H9 (cell line): ENCODE measurements around the gene TMEM121. TPM values are rescaled to one million over a fixed set of nuclear protein-coding genes. Genes with fewer than 3 reads are reported as not detected.

Experiments
- DNase-seq: peaks from one replicate; pipeline ENCODE4 v3.0.0-alpha.2; 2017
- H2AFZ ChIP-seq: one replicate; pipeline ENCODE4 v1.6.1; 2013; ENCODE audit warnings: mild to moderate bottlenecking, low read length, control low read depth, moderate library complexity
- H2AK5ac ChIP-seq: 2 replicates; pipeline ENCODE4 v1.6.1; 2013; ENCODE audit warnings: low read length, control low read depth, mixed read lengths; ENCODE audit not compliant: insufficient read length
- H2BK120ac ChIP-seq: one replicate; pipeline ENCODE4 v1.6.1; 2013; ENCODE audit warnings: low read depth, mild to moderate bottlenecking, low read length, control low read depth, inconsistent platforms; ENCODE audit not compliant: poor library complexity, severe bottlenecking
- H2BK12ac ChIP-seq: 2 replicates; pipeline ENCODE4 v1.6.1; 2013; ENCODE audit warnings: low read length, control low read depth, mixed read lengths, low read depth; ENCODE audit not compliant: insufficient read length
- H2BK15ac ChIP-seq: 2 replicates; pipeline ENCODE4 v1.6.1; 2013; ENCODE audit warnings: low read depth, low read length, control low read depth
- H2BK20ac ChIP-seq: one replicate; pipeline ENCODE4 v1.6.1; 2013; ENCODE audit warnings: low read depth, mild to moderate bottlenecking, low read length, control low read depth, inconsistent platforms; ENCODE audit not compliant: poor library complexity, severe bottlenecking
- H2BK5ac ChIP-seq: 2 replicates; pipeline ENCODE4 v1.6.1; 2013; ENCODE audit warnings: low read length, control low read depth, mixed read lengths; ENCODE audit not compliant: insufficient read length
- H3K14ac ChIP-seq: 2 replicates; pipeline ENCODE4 v1.6.1; 2013; ENCODE audit warnings: low read length, control low read depth; ENCODE audit not compliant: insufficient read depth
- H3K18ac ChIP-seq: 2 replicates; pipeline ENCODE4 v1.6.1; 2013; ENCODE audit warnings: low read depth, mild to moderate bottlenecking, mixed read lengths, low read length, control low read depth; ENCODE audit not compliant: insufficient read length
- H3K23ac ChIP-seq: 2 replicates; pipeline ENCODE4 v1.6.1; 2013; ENCODE audit warnings: low read length, control low read depth, mixed read lengths, low read depth; ENCODE audit not compliant: insufficient read length
- H3K23me2 ChIP-seq: 2 replicates; pipeline ENCODE4 v1.6.1; 2013; ENCODE audit warnings: low read depth, mild to moderate bottlenecking, mixed read lengths, low read length, control low read depth; ENCODE audit not compliant: insufficient read length, poor library complexity, severe bottlenecking
- H3K27ac ChIP-seq: 2 replicates; pipeline ENCODE4 v1.5.1; 2013; ENCODE audit warnings: low read length, control low read depth, mixed read lengths, low read depth; ENCODE audit not compliant: insufficient read length
- H3K27me3 ChIP-seq: 2 replicates; pipeline ENCODE4 v1.6.1; 2013; ENCODE audit warnings: low read length, control low read depth, inconsistent platforms; ENCODE audit not compliant: insufficient read depth
- H3K4ac ChIP-seq: 2 replicates; pipeline ENCODE4 v1.6.1; 2013; ENCODE audit warnings: low read depth, mild to moderate bottlenecking, control low read depth, inconsistent platforms, low read length, moderate library complexity
- H3K4me1 ChIP-seq: 2 replicates; pipeline ENCODE4 v1.6.1; 2013; ENCODE audit warnings: low read length, control low read depth, inconsistent platforms; ENCODE audit not compliant: insufficient read depth
- H3K4me2 ChIP-seq: 2 replicates; pipeline ENCODE4 v1.6.1; 2013; ENCODE audit warnings: low read length, control low read depth, mixed read lengths; ENCODE audit not compliant: insufficient read length, insufficient read depth
- H3K56ac ChIP-seq: 2 replicates; pipeline ENCODE4 v1.6.1; 2013; ENCODE audit warnings: low read depth, mild to moderate bottlenecking, mixed read lengths, low read length, control low read depth; ENCODE audit not compliant: insufficient read length
- H3K79me1 ChIP-seq: 2 replicates; pipeline ENCODE4 v1.6.1; 2013; ENCODE audit warnings: low read depth, mild to moderate bottlenecking, moderate library complexity, low read length, control low read depth, inconsistent platforms; ENCODE audit not compliant: insufficient read depth, poor library complexity, severe bottlenecking
- H3K79me2 ChIP-seq: 2 replicates; pipeline ENCODE4 v1.6.1; 2013; ENCODE audit warnings: low read length, control low read depth, inconsistent platforms; ENCODE audit not compliant: insufficient read depth
- H3K9ac ChIP-seq: 2 replicates; pipeline ENCODE4 v1.6.1; 2013; ENCODE audit warnings: low read length, control low read depth, mixed read lengths; ENCODE audit not compliant: insufficient read length; ENCODE audit errors: extremely low read depth
- H3K9me3 ChIP-seq: one replicate; pipeline ENCODE4 v1.6.1; 2013; ENCODE audit warnings: low read depth, low read length, inconsistent platforms; ENCODE audit not compliant: control insufficient read depth
- H3T11ph ChIP-seq: one replicate; pipeline ENCODE4 v1.6.1; 2013; ENCODE audit warnings: mild to moderate bottlenecking, low read length, control low read depth, inconsistent platforms
- H4K20me1 ChIP-seq: one replicate; pipeline ENCODE4 v1.6.1; 2013; ENCODE audit not compliant: control insufficient read depth, insufficient read length, insufficient read depth
- H4K5ac ChIP-seq: 2 replicates; pipeline ENCODE4 v1.6.1; 2013; ENCODE audit warnings: low read depth, mild to moderate bottlenecking, mixed read lengths, low read length, control low read depth; ENCODE audit not compliant: insufficient read length
- H4K8ac ChIP-seq: replicated peaks from 2 replicates; pipeline ENCODE4 v1.6.1; 2013; ENCODE audit warnings: low read length, control low read depth, mixed read lengths, low read depth; ENCODE audit not compliant: insufficient read length
- H4K91ac ChIP-seq: 2 replicates; pipeline ENCODE4 v1.6.1; 2013; ENCODE audit warnings: low read depth, mild to moderate bottlenecking, moderate library complexity, mixed read lengths, low read length, control low read depth; ENCODE audit not compliant: insufficient read length
- H3K27ac Mint-ChIP-seq, 3 experiments: 2 replicates in 2 of 3; 3 replicates in 1 of 3; pipeline ENCODE4 v1.8.0; 2020 to 2021; ENCODE audit warnings: mixed read lengths in 3 of 3, mild to moderate bottlenecking in 1 of 3, moderate library complexity in 1 of 3
- H3K27me3 Mint-ChIP-seq: 2 replicates; pipeline ENCODE4 v1.8.0; 2021; ENCODE audit warnings: low read depth, mild to moderate bottlenecking, moderate library complexity, mixed read lengths
- H3K36me3 Mint-ChIP-seq, 3 experiments: 2 replicates in 2 of 3; 3 replicates in 1 of 3; pipeline ENCODE4 v1.8.0; 2020 to 2021; ENCODE audit warnings: low read depth in 3 of 3, mixed read lengths in 3 of 3; ENCODE audit not compliant: insufficient read depth in 1 of 3
- H3K4me1 Mint-ChIP-seq, 2 experiments: 2 replicates each; pipeline ENCODE4 v1.8.0; 2020; ENCODE audit warnings: mixed read lengths in 2 of 2
- H3K4me3 Mint-ChIP-seq, 2 experiments: 2 replicates in 1 of 2; 3 replicates in 1 of 2; pipeline ENCODE4 v1.8.0; 2020 to 2021; ENCODE audit warnings: mild to moderate bottlenecking in 2 of 2, mixed read lengths in 2 of 2, moderate library complexity in 1 of 2
- H3K9me3 Mint-ChIP-seq, 2 experiments: 2 replicates in 1 of 2; 3 replicates in 1 of 2; pipeline ENCODE4 v1.8.0; 2020; ENCODE audit warnings: mild to moderate bottlenecking in 2 of 2, mixed read lengths in 2 of 2, moderate library complexity in 1 of 2
- CTCF ChIP-seq: fragments of 200-600 bp; sonication (generic); conservative IDR thresholded peaks from 3 replicates; pipeline ENCODE4 v1.8.0; 2021; ENCODE audit warnings: antibody characterized with exemption, mild to moderate bottlenecking
- WGBS: extraction: QIAGEN DNeasy Blood & Tissue Kit; methylation state at CpG from one replicate; pipeline ENCODE4 v1.1.7; 2013; ENCODE audit warnings: missing lambda C conversion rate, low lambda C conversion rate, mixed read lengths; ENCODE audit not compliant: insufficient read length; ENCODE audit errors: extremely low coverage; 5-methylcytosine and 5-hydroxymethylcytosine counted together
- total RNA-seq: library from RNA; stranded (reverse); gene quantifications from 2 replicates; pipeline ENCODE4 v1.2.1, GENCODE V29; 2021

Gene TMEM121
- total RNA-seq, 1 experiment from 2014 or later, result 2.6 TPM

DNA sequence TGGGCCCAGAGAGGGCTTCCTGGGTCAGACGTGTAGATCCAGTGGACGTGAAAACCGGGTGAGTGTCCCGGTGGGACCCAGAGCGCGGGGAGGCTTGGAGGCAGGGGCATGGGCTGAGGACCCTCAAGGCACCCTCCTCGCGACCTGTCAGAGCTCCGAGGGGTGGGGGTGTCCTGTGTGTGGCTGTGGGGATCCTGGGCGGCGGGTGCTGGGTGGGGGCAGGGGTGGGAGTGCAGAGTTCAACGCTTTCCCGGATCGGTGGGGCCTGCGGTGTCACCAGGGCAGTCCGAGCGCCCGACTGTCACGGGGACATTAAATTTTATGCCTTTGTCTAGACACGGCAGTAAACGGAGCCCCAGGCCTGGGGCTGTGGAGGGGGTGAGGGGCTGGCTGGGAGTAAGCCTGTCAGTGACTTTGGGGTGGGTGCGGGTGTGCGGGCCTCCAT is 1.0 kb downstream of the TMEM121 start:
- no peaks in the 10 kb centered on the region for H3K79me2 ChIP-seq
- H3K36me3 Mint-ChIP-seq, result no peaks in the 10 kb centered on the region
- no peaks in the 10 kb centered on the region for H3K9me3 ChIP-seq
- H3K4me1 Mint-ChIP-seq, result no peaks in the 10 kb centered on the region
- no peak overlapping the region for H2AFZ ChIP-seq
- H3K4ac ChIP-seq, result no peak overlapping the region
- no CpG with 5 or more reads among the region's 23 CpGs for WGBS
- no peak overlapping the region for H2BK15ac ChIP-seq
- H3K4me1 ChIP-seq, result no peaks in the 10 kb centered on the region; the same call in 1 of the 2 replicates
- no peak for TF ChIP-seq CTCF
- H4K8ac ChIP-seq, result no peak overlapping the region
- H2BK5ac ChIP-seq, result no peak overlapping the region
- no peaks in the 10 kb centered on the region for H3K79me1 ChIP-seq
- no peak overlapping the region for H3K27ac ChIP-seq
- H2BK120ac ChIP-seq, result no peak overlapping the region
- peak overlapping the region; percentile 21 for H3K4me2 ChIP-seq
- H3K18ac ChIP-seq, result no peak overlapping the region
- no peak overlapping the region for H3K14ac ChIP-seq
- H2AK5ac ChIP-seq, result no peak overlapping the region
- no peak overlapping the region for H3K56ac ChIP-seq
- no peak overlapping the region for H2BK20ac ChIP-seq
- no peak overlapping the region for H3T11ph ChIP-seq
- H3K27ac Mint-ChIP-seq, result no peak overlapping the region
- H3K4me3 Mint-ChIP-seq, result peak overlapping the region in 1 of 2 experiments; percentile 62; a peak in 2 of 5 replicates
- H4K5ac ChIP-seq, result no peak overlapping the region
- DNase-seq, result no peak
- H3K27me3 Mint-ChIP-seq, result peaks cover 60% of the 10 kb centered on the region
- peaks cover 7% of the 10 kb centered on the region for H3K23me2 ChIP-seq
- H3K9me3 Mint-ChIP-seq, result peaks cover 0 to 14% of the 10 kb centered on the region in 2 experiments; a peak in 2 of 5 replicates
- no peak overlapping the region for H2BK12ac ChIP-seq
- H4K20me1 ChIP-seq, result no peaks in the 10 kb centered on the region
- H4K91ac ChIP-seq, result no peak overlapping the region
- H3K23ac ChIP-seq, result no peak overlapping the region
- no peak overlapping the region for H3K9ac ChIP-seq
- H3K27me3 ChIP-seq, result peaks cover 16% of the 10 kb centered on the region; the same call in 1 of the 2 replicates
